HG02763 (cell line): ENCODE measurements around the gene PDE2A.

Experiments
- ATAC-seq: cut with Tn5 transposase; IDR thresholded peaks from one replicate; pipeline ENCODE4 v1.9.1; 2021; ENCODE audit warnings: mild to moderate bottlenecking, moderate library complexity; ENCODE audit not compliant: unreplicated experiment

Gene PDE2A

GRCh38 chr11:72684236-72684912, 10.2 kb upstream of the PDE2A start:
- ATAC-seq, result no peak

DNA sequence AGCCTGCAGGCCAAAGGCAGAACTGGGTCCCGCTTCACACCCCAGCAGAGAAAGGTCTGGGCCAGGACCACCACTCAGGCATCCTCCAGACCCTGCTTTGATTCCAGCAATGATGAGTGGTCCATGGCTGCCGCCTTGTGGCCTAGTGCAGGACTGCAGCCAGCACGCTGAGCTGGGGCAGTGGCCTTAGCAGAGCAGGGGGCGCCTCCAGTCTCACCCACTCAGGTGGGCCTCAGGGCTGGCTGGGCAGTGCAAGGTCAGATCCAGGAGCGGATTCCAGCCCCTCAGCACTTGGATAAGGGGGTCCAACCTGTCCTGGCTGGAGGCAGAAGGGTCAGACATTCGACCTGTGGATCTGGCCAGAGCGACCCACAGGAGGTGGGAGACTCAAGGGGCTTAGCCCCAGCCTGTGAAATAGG, 9.6 kb upstream of the PDE2A start:
- no peak for ATAC-seq

DNA sequence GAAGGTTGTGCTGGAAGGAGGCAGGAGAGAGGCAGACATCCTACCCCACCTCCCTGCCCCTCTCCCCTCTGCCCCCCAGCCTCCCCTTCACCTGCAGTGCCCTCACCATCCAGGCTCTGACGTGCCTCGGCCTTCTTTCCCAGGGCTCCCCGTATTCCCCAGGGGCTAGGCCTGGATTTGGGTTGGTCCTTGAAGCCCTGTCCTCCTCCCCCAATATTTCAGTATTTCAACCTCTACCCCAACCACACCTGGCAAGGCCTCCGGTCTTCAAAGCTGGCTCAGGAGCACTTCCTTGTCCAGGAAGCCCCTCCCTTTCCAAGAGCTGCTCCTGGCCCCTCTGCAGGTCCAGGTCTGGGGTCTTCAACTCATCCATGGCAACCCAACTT, 8.6 kb upstream of the PDE2A start:
- no peak for ATAC-seq

DNA sequence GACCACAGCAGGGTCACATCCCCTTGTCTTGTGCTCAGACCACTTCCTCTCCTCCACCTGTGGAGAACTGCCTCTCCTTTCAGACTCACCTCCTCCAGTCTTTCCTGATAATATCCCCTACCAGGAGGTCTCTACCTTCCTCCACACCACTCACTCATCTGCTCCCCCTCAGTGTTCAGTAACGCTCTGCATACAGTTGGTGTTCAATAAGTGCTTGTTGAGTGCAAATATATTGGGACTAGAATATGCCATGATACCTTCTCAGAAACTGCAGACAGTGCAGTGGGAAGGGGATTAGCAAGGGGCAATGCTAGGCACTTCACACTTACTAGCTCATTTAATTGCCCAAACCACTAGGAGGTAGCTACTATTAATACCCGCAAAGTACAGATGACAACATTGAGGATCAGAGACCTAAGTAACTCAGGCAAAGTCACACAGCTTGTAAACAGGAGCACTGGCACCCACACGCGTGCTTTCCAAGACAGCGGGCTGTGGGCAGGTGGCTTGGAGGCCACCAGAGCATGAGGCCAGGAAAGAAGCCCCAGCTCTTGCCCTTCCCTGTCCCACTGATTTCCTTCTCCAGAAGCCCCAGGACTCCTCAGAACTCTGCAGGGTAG, 8.1 kb upstream of the PDE2A start:
- no peak for ATAC-seq

DNA sequence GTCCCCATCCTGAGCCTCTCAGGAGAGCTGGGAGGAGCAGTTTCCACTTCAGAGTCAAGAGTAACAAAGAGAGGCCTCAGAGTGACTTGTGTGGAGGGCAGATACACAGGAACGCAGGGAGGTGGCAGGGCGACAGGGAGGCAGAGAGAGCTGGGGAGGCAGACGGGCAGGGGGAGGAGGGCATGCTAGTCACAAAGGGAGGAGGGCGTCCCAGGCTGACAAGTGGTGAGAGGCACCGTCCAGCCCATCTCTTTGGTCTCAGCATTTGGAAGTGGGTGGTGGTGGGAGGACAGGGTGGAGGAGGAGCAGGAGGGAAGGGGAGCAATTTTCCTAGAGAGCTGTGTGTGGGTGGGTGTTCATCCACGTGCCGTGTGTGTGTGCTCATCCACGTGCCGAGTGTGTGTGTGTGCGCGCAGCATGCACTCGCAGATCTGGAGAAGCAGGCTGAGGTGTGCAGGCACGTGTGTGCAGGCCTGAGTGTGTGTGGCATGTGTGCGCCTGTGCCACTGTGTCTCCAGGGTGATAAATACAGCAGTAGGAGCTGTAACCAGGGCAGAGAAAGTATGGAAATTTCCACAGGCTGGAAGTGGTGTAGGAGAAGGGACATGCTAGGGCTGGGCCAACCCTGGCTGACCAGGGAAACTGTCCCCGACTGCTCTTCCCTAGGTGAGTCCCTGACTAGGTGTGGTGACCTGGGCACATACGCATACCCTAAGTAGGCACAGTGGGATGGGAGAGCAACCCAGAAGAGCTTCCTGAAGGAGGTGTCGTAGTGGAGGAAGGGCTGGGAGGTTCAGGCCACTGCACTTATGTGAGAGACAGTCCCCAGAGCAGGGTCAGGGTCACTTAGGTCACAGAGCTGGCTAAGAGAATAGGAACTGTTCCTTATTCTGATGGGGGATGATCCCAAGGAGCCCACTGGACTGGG, 7.3 kb upstream of the PDE2A start:
- no peak for ATAC-seq

DNA sequence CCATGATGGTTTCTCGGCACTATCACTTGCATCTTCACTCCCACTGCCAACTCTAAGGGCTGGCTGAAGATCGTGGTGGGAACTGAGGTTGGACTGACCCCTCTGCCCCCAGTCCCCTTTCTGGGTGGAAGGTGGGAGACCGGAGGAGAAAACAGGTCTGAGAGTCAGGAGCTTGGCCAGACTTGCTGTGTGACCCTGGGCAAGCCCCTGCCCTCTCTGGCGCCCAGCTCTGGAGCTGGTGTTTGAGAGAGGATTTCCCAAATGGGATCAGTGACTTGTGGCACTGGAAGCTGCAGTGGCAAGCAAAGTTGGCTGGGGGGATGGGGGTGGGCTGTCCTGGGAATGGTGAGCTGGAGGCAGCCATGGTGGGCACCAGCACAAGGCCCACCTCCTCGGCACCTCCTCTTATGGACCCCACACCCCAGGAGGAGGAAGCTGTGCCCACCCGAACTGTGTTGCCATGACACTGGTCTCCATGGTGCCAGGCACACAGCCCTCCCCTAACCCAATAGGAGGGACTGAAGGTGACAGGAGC, 6.5 kb upstream of the PDE2A start:
- ATAC-seq, result no peak

GRCh38 chr11:72679869-72680268, 5.6 kb upstream of the PDE2A start:
- ATAC-seq, result no peak

DNA sequence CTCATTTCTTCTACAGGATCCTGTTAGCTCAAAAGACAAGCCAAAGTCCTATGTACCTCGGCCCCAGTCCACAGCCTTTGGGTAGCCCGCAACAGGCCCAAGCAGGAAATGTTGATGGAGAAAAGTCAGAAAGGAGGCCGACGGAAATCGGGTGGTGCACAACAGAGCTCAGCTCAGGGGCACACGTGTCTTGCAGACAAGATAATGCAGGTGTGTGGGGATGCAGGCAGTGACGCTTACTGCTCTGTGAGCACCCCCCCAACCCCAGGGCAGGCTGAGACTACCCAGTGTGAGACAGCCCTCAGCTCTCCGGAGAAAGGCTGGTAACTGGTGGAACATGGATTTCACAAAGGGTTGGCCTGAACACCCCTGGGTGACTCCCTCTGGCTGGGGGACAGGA, 4.3 kb upstream of the PDE2A start:
- ATAC-seq, result no peak

DNA sequence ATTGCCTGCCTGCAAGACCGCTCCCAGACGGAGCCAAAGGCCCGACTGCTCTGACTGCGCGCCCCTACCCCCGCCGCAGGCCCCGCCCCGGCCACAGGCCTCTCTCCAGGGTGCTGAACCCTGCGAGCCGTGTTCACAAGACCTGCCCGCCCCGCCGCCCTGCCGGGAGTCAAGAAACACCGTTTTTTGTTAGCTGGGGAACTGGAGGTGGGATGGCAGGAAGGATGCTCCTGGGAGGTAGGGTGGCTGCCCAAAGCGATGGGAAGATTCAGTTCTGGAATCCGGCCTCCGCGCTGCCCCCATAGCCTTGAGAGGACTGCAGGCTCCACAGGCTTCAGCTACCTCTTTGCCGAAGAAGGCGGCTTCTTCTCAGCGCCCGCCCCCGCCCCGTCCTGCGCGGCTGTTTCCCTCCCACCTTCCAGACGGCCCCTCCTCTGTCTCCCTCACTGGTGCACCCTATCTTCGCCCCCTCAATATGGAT, 2.7 kb upstream of the PDE2A start:
- ATAC-seq, result no peak

- no peak for ATAC-seq
These were observed 999 bp upstream of the PDE2A start for GRCh38 chr11:72675221-72675620.

- no peak for ATAC-seq
These were observed 809 bp downstream of the PDE2A start for GRCh38 chr11:72673284-72673942.

GRCh38 chr11:72672597-72673238, 1.5 kb downstream of the PDE2A start:
- no peak for ATAC-seq

DNA sequence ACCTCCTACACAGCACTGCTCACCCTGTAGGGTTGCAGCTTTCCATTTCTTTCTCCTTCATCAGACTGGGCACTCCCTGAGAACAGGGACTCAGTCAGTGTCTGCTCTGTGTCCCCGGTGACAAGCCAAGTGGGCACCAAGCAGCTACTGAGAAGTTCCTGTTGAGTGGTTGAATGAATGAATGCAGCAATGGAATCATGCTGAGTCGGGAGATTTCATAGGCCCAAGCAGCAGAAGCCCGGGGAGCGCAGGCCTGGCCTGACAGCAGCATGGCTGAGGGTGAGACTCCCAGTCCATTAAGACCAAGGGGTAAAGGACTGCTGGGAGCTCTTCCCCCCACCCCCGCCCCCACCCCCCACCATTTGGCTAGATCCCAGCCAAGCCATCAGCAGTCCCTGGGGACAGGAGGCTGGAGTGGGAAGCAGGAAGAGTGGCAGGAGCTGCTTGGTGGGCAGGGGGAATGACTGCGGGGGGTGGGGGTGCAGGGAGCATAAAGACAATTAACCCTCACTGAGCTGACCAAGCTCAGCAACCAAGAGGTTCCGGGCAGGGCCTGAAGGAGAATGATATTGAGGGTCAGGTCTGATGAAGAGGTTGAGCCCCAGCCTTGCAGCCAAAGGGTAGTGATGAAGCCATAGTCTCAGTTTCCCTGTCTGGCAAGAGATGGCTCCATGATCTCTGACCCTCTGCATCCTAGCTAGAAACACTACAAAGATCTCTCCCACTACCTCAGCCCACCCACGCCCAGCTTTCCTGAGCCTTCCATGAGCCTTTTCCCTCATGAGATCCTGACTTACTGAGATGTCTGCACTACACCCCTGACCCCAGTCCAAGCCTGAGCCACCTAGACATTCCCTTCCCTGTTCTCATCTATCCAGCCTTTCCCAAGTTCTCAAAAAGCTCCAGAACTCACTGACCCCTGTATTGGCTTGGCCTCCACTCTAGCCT, 2.8 kb downstream of the PDE2A start:
- no peak for ATAC-seq

GRCh38 chr11:72670041-72670440, 4.2 kb downstream of the PDE2A start:
- no peak for ATAC-seq

- no peak for ATAC-seq
These were observed 4.7 kb downstream of the PDE2A start for GRCh38 chr11:72669527-72669926.

- peak; percentile 83 for ATAC-seq
These were observed 5.4 kb downstream of the PDE2A start for GRCh38 chr11:72668629-72669347.

GRCh38 chr11:72665911-72666472, 8.2 kb downstream of the PDE2A start:
- ATAC-seq, result no peak

DNA sequence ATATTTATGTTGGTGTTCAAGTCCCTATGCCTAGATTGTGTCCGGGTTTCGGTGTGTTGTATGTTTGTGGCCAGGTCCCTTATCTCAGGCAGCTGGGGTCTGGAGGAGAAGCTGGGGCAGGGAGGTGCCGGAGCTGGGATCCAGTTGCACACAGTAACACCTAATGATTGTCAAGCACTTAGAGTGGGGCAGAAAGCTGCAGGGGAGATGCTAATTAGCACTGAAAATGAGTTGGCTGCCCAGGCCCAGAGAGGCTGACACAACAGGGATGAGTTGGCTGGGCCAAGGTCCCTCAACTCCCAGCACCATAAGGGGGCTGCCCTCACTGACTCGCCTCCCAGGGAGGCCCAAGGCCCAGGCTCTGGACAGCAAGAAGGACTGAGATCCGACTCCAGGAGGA, 12.2 kb downstream of the PDE2A start:
- ATAC-seq, result no peak
